NOMO-1 treated with DMSO at 0.1 percent for 48 hours (cell line): Measurements from ENCODE around the gene TNNC1.

Experiments used
- DNase-seq: peaks from one replicate; lab custom pipeline; 2025; ENCODE audit not compliant: unreplicated experiment; lab: John Stamatoyannopoulos, UW

The TNNC1 gene

GRCh38 chr3:52484680-52485461 is 31.0 kb upstream of the TNNC1 start:
- no peak for DNase-seq

GRCh38 chr3:52483577-52484381 is 29.9 kb upstream of the TNNC1 start:
- DNase-seq = no peak

- DNase-seq = no peak
Measured at GRCh38 chr3:52483081-52483480, 29.2 kb upstream of the TNNC1 start.

- no peak for DNase-seq
Measured at GRCh38 chr3:52481819-52482521, 28.1 kb upstream of the TNNC1 start.

- no peak for DNase-seq
Measured at GRCh38 chr3:52480768-52481715, 27.2 kb upstream of the TNNC1 start.

- DNase-seq = no peak
Measured at GRCh38 chr3:52479877-52480575, 26.2 kb upstream of the TNNC1 start.

- no peak for DNase-seq
Measured at GRCh38 chr3:52479037-52479876, 25.4 kb upstream of the TNNC1 start.

- no peak for DNase-seq
Measured at GRCh38 chr3:52477796-52478095, 23.9 kb upstream of the TNNC1 start.

GRCh38 chr3:52477076-52477795 is 23.4 kb upstream of the TNNC1 start:
- DNase-seq = no peak

- DNase-seq = no peak
Measured at GRCh38 chr3:52473026-52473425, 19.2 kb upstream of the TNNC1 start.

- DNase-seq = no peak
Measured at GRCh38 chr3:52472239-52473000, 18.6 kb upstream of the TNNC1 start.

- peak; percentile 44 for DNase-seq
Measured at GRCh38 chr3:52471371-52472238, 17.8 kb upstream of the TNNC1 start.

GRCh38 chr3:52470920-52471319 is 17.1 kb upstream of the TNNC1 start:
- DNase-seq = no peak

GRCh38 chr3:52469001-52469400 is 15.2 kb upstream of the TNNC1 start:
- DNase-seq = no peak

GRCh38 chr3:52468336-52468735 is 14.5 kb upstream of the TNNC1 start:
- peak; percentile 11 for DNase-seq

- no peak for DNase-seq
Measured at GRCh38 chr3:52463416-52463815, 9.6 kb upstream of the TNNC1 start.

- no peak for DNase-seq
Measured at GRCh38 chr3:52461874-52462273, 8.0 kb upstream of the TNNC1 start.
